Heart left ventricle (tissue), 16 donors: Measurements from ENCODE around the gene PHACTR3. TPM values are rescaled to one million over a fixed set of nuclear protein-coding genes. Genes with fewer than 3 reads are reported as not detected.
A peak's percentile ranks its signal among the peaks of the same experiment; 100 is the strongest.

Experiments
- ATAC-seq, 4 donors: fragments of 200-7000 bp; cut with Tn5 transposase; one replicate each; pipeline ENCODE4 v1.9.1; 2020 to 2022; ENCODE audit warnings: moderate library complexity in 4 of 4, mild to moderate bottlenecking in 3 of 4, moderate number of reproducible peaks in 1 of 4
- DNase-seq, 5 donors: peaks; one replicate each; pipeline ENCODE4 v3.0.0-alpha.2; 2020
- H3K27ac ChIP-seq, 12 donors: fragments of 200-600 bp; sonication (generic) in 4 of 12; one replicate each; pipeline versions ENCODE4 v1.5.0 to v1.8.0; 2016 to 2022; ENCODE audit warnings: mild to moderate bottlenecking in 2 of 12
- H3K27me3 ChIP-seq, 9 donors: fragments of 200-600 bp; sonication (generic) in 2 of 9; one replicate each; pipeline versions ENCODE4 v1.5.1 to v1.8.0; 2016 to 2022; ENCODE audit warnings: mild to moderate bottlenecking in 3 of 9
- H3K36me3 ChIP-seq, 9 donors: fragments of 200-600 bp; sonication (generic) in 2 of 9; one replicate each; pipeline versions ENCODE4 v1.5.0 to v1.8.0; 2018 to 2022; ENCODE audit warnings: mild to moderate bottlenecking in 2 of 9
- H3K4me1 ChIP-seq, 12 donors: fragments of 200-600 bp; sonication (generic) in 4 of 12; one replicate each; pipeline versions ENCODE4 v1.5.0 to v1.8.0; 2016 to 2022; ENCODE audit warnings: mild to moderate bottlenecking in 3 of 12
- H3K4me3 ChIP-seq, 12 donors: fragments of 200-600 bp; sonication (generic) in 4 of 12; one replicate each; pipeline versions ENCODE4 v1.5.0 to v1.8.0; 2017 to 2022; ENCODE audit warnings: mild to moderate bottlenecking in 9 of 12, moderate library complexity in 4 of 12
- H3K9me3 ChIP-seq, 12 donors: fragments of 200-600 bp; sonication (generic) in 4 of 12; one replicate each; pipeline versions ENCODE4 v1.5.0 to v1.8.0; 2016 to 2022; ENCODE audit warnings: mild to moderate bottlenecking in 1 of 12
- CTCF ChIP-seq, 12 donors: fragments of 200-600 bp; sonication (generic) in 4 of 12; IDR thresholded peaks; one replicate each; pipeline versions ENCODE4 v1.5.0 to v1.8.0; 2018 to 2022; ENCODE audit warnings: antibody characterized with exemption in 12 of 12, mild to moderate bottlenecking in 5 of 12
- POLR2A ChIP-seq, 2 donors: fragments of 450-650 bp; IDR thresholded peaks; one replicate each; pipeline ENCODE4 v1.6.1; 2017; ENCODE audit warnings: antibody characterized with exemption in 2 of 2, mild to moderate bottlenecking in 2 of 2, moderate library complexity in 2 of 2
- WGBS, 4 donors: extraction: QIAGEN DNeasy Blood & Tissue Kit in 2 of 4; methylation state at CpG; one replicate each; pipeline versions ENCODE4 v1.1.5 to v1.1.7; 2013 to 2018; 5-methylcytosine and 5-hydroxymethylcytosine counted together
- intact Hi-C, 10 donors: fragments of 100-400 bp; cut with DNase I; formaldehyde crosslinking; loops; one replicate each; pipeline versions ENCODE4 v1.11.1 to v1.14.2; 2022
- polyA plus RNA-seq, 2 donors: library from polyadenylated mRNA; stranded (reverse); fragments of 200-250 nt; gene quantifications; one replicate each; pipeline ENCODE4 v1.2.3, GENCODE V29; 2013
- total RNA-seq, 9 donors: library from RNA; depleted of rRNA in 2 of 9; stranded (reverse); fragments of >200 nt in 2 of 9; fragmentation: NEBNext Ultra II Directional in 3 of 9; extraction: Animal tissue kit (Norgen Biotek cat#: 25700) in 3 of 9; gene quantifications; one replicate each; pipeline versions ENCODE4 v1.1.0 to v1.2.4, GENCODE V29; 2016 to 2023
- donor health status: ischemic (EF 13 %, LVEDD 7.1; RV severe dilation, severe dysfunction).
- donor health status: healthy with polysubstance abuse.
- donor health status: DM: no; HTN: yes; CAD: no.
- donor health status: DM: no; HTN: no; CAD: no.
- donor health status: ischemic (EF 25% LVEDD 6.9; RV normal size, moderate dysfunction).
- donor health status: ischemic (EF 25% LVEDD 5.7; RV mildly dilated, moderate dysfunction).
- donor health status: healthy.
- donor health status: DM: yes; HTN: yes; CAD: no.
- donor health status: ischemic (EF 35%, LVEDD 5.7; RV mildly dilated, moderate dysfunction).
- donor health status: nonischemic (EF 11% LVEDD 7.7; RV severe dilation, severe dysfunction).
- donor health status: DM: yes; HTN: yes; CAD: no.
- donor health status: PGD.
- donor health status: ischemic (EF 29% LVEDD 5.4; RV normal size, mild dysfunction).
- donor health status: nonischemic (EF 23%, LVEDD 6.1; RV moderate dilation, normal function).

Gene PHACTR3
- total and polyA plus RNA-seq, 11 donors: 0.19 to 14.6 (median 3.5) TPM

- Histone ChIP-seq H3K27me3 (peaks cover 0 to 8% (median 0%) of the 10 kb centered on the region in 9 donors), H3K9me3 (no peaks in the 10 kb centered on the region), H3K4me1 (no peaks in the 10 kb centered on the region), H3K36me3 (no peaks in the 10 kb centered on the region), H3K4me3 (no peak overlapping the region), H3K27ac (no peak overlapping the region)
- DNase-seq: peak in 1 of 5 donors; percentile 4
- no peak for ATAC-seq
- TF ChIP-seq CTCF (IDR thresholded peaks at IDR 0.05) (no peak), POLR2A (IDR thresholded peaks at IDR 0.05) (no peak)
- WGBS, 4 donors: 76 to 81% (median 76%) methylated on average over 15 to 16 of the region's 16 CpGs
- intact Hi-C loops: loop anchor here in 4 of 10 donors (2.0 to 10.0 kb wide), 3 partner anchors 62 to 150 kb away; partner anchors contain the start of gene SYCP2 (in 1 of the 4)
Observed at GRCh38 chr20:59784791-59785668, 180.7 kb downstream of the PHACTR3 start.

- intact Hi-C loops: loop anchor here in 2 of 10 donors (2.0 to 10.0 kb wide), 2 partner anchors 63 to 149 kb away; partner anchors contain the start of gene SYCP2 (in 1 of the 2)
Observed at GRCh38 chr20:59785669-59785959, 181.3 kb downstream of the PHACTR3 start.

GRCh38 chr20:59785986-59786795, 181.9 kb downstream of the PHACTR3 start:
- Histone ChIP-seq H3K36me3 (no peaks in the 10 kb centered on the region), H3K9me3 (no peaks in the 10 kb centered on the region), H3K27ac (no peak overlapping the region), H3K4me3 (no peak overlapping the region), H3K27me3 (peaks cover 0 to 8% (median 0%) of the 10 kb centered on the region in 9 donors), H3K4me1 (no peaks in the 10 kb centered on the region)
- DNase-seq (peak in 1 of 5 donors; percentile 6), ATAC-seq (no peak)
- WGBS, 4 donors: 81 to 86% (median 85%) methylated on average over 7 to 10 of the region's 10 CpGs
- intact Hi-C loops: loop anchor here in 2 of 10 donors (2.0 to 10.0 kb wide), 2 partner anchors 63 to 149 kb away; partner anchors contain the start of gene SYCP2 (in 1 of the 2)
- TF ChIP-seq POLR2A (IDR thresholded peaks at IDR 0.05): no peak
- no peak for TF ChIP-seq CTCF (IDR thresholded peaks at IDR 0.05)

More at GRCh38 chr20:59785669-59785959, 181.3 kb downstream of the PHACTR3 start:
- TF ChIP-seq POLR2A (IDR thresholded peaks at IDR 0.05) (no peak), CTCF (IDR thresholded peaks at IDR 0.05) (no peak)
- DNase-seq: peak in 1 of 5 donors; percentile 3
- H3K9me3 ChIP-seq: no peaks in the 10 kb centered on the region
- H3K27me3 ChIP-seq: peaks cover 0 to 8% (median 0%) of the 10 kb centered on the region in 9 donors
- no peak overlapping the region for H3K4me3 ChIP-seq
- no peak for ATAC-seq
- H3K4me1 ChIP-seq: no peaks in the 10 kb centered on the region
- WGBS, 4 donors: 44 to 64% (median 55%) methylated on average over 5 to 6 of the region's 6 CpGs
- no peak overlapping the region for H3K27ac ChIP-seq
- no peaks in the 10 kb centered on the region for H3K36me3 ChIP-seq
